Stomach (tissue), 9 donors: ENCODE measurements around the gene RNF115. TPM values are rescaled to one million over a fixed set of nuclear protein-coding genes. Genes with fewer than 3 reads are reported as not detected.

ENCODE experiments used
- DNase-seq, 2 donors: peaks; one replicate each; pipeline versions ENCODE4 v3.0.0 to v3.0.0-alpha.2; 2013 to 2019
- H3K27ac ChIP-seq, 5 donors: fragments of 200-600 bp in 4 of 5; sonication (generic) in 4 of 5; one replicate each; pipeline ENCODE4 v1.5.1; 2013 to 2019; ENCODE audit warnings: mild to moderate bottlenecking in 1 of 5, moderate library complexity in 1 of 5
- H3K27me3 ChIP-seq, 3 donors: fragments of 200-600 bp; sonication (generic); one replicate each; pipeline ENCODE4 v1.5.1; 2017 to 2019; ENCODE audit warnings: mixed run types in 1 of 3
- H3K36me3 ChIP-seq, 4 donors: fragments of 200-600 bp; sonication (generic); 1 replicate in 3 of 4; 2 replicates in 1 of 4; pipeline ENCODE4 v1.5.1; 2016 to 2019
- H3K4me1 ChIP-seq, 4 donors: fragments of 200-600 bp; sonication (generic); one replicate each; pipeline ENCODE4 v1.5.1; 2016 to 2019
- H3K4me3 ChIP-seq, 4 donors: fragments of 200-600 bp; sonication (generic) in 3 of 4; one replicate each; pipeline ENCODE4 v1.5.1; 2016 to 2019; ENCODE audit warnings: mild to moderate bottlenecking in 1 of 4
- H3K9me3 ChIP-seq, 4 donors: fragments of 200-600 bp; sonication (generic); one replicate each; pipeline ENCODE4 v1.5.1; 2016 to 2019
- EP300 ChIP-seq: sonication (generic); formaldehyde crosslinking; IDR thresholded peaks from one replicate; pipeline ENCODE4 v1.6.1; 2017; ENCODE audit warnings: antibody characterized with exemption
- POLR2A ChIP-seq, 4 donors: fragments of 450-650 bp; IDR thresholded peaks; one replicate each; pipeline ENCODE4 v1.6.1; 2016; ENCODE audit warnings: antibody characterized with exemption in 4 of 4, control low read depth in 2 of 4, mild to moderate bottlenecking in 1 of 4, moderate library complexity in 1 of 4
- POLR2AphosphoS5 ChIP-seq, 3 donors: sonication (generic); formaldehyde crosslinking; IDR thresholded peaks; one replicate each; pipeline ENCODE4 v1.6.1; 2016; ENCODE audit warnings: antibody characterized with exemption in 3 of 3
- WGBS, 5 donors: extraction: QIAGEN DNeasy Blood & Tissue Kit in 3 of 5; methylation state at CpG; one replicate each; pipeline versions ENCODE4 v1.1.5 to v1.1.7; 2013 to 2018; 5-methylcytosine and 5-hydroxymethylcytosine counted together
- intact Hi-C: fragments of 100-400 bp; cut with DNase I; formaldehyde crosslinking; loops from one replicate; pipeline ENCODE4 v1.15.1; 2023; ENCODE audit warnings: low total_unique reads
- polyA plus RNA-seq, 3 donors: library from polyadenylated mRNA; stranded (reverse); fragments of 200-250 nt; gene quantifications; one replicate each; pipeline ENCODE4 v1.2.3, GENCODE V29; 2013
- total RNA-seq, 5 donors: library from RNA; depleted of rRNA; stranded (reverse); fragments of >200 nt; gene quantifications; one replicate each; pipeline versions ENCODE4 v1.1.0 to v1.2.3, GENCODE V29; 2014 to 2016
- TF ChIP-seq, protein P1 (sequence below), 7 experiments: fragments of 450-650 bp in 4 of 7; fragments of 200-600 bp in 3 of 7; sonication (generic) in 3 of 7; IDR thresholded peaks; one replicate each; pipeline ENCODE4 v1.5.1; 2016 to 2019; ENCODE audit warnings: antibody characterized with exemption in 7 of 7, control low read depth in 2 of 7, mild to moderate bottlenecking in 1 of 7
- donor health status: healthy with polysubstance abuse.
- donor health status: Bipolar disorder and iron deficiency.
- donor health status: healthy.

RNF115 gene
- total and polyA plus RNA-seq, 8 donors = 4.8 to 44.1 (median 12.6) TPM

DNA sequence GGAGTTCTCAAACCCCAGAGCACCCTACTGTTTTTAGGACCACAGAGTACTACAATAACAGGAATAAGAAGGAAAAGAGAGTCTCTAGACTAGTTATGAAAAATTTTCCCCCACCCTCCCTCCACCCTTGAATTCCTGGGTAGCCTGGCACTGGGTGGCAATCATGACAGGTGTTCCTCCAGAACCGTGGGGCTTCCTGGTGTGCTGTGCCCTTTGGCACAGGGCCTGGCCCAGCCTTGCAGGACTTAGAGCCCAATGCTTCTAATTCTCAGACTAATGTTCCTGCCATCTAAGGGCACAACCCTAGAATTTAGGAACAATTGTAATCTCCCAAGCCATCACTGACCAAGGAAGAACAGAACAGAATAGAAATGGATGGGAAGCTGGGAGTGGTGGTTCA is 106.1 kb downstream of the RNF115 start:
- WGBS, 5 donors = 25 to 58% (median 29%) methylated on average over 1 of the region's 1 CpG
- H3K27me3 ChIP-seq = peaks cover 0 to 10% (median 0%) of the 10 kb centered on the region in 3 donors
- no peaks in the 10 kb centered on the region for H3K9me3 ChIP-seq
- H3K4me3 ChIP-seq = no peak overlapping the region
- peaks cover 10 to 23% (median 14%) of the 10 kb centered on the region in 4 donors for H3K4me1 ChIP-seq
- TF ChIP-seq POLR2AphosphoS5 (IDR thresholded peaks at IDR 0.05) (no peak), POLR2A (IDR thresholded peaks at IDR 0.05) (no peak), EP300 (no peak)
- TF ChIP-seq, protein P1, sequence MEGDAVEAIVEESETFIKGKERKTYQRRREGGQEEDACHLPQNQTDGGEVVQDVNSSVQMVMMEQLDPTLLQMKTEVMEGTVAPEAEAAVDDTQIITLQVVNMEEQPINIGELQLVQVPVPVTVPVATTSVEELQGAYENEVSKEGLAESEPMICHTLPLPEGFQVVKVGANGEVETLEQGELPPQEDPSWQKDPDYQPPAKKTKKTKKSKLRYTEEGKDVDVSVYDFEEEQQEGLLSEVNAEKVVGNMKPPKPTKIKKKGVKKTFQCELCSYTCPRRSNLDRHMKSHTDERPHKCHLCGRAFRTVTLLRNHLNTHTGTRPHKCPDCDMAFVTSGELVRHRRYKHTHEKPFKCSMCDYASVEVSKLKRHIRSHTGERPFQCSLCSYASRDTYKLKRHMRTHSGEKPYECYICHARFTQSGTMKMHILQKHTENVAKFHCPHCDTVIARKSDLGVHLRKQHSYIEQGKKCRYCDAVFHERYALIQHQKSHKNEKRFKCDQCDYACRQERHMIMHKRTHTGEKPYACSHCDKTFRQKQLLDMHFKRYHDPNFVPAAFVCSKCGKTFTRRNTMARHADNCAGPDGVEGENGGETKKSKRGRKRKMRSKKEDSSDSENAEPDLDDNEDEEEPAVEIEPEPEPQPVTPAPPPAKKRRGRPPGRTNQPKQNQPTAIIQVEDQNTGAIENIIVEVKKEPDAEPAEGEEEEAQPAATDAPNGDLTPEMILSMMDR (IDR thresholded peaks at IDR 0.05) = no peak
- H3K36me3 ChIP-seq = no peaks in the 10 kb centered on the region
- no peak overlapping the region for H3K27ac ChIP-seq
- intact Hi-C loops = no loop called here
- DNase-seq = no peak

DNA sequence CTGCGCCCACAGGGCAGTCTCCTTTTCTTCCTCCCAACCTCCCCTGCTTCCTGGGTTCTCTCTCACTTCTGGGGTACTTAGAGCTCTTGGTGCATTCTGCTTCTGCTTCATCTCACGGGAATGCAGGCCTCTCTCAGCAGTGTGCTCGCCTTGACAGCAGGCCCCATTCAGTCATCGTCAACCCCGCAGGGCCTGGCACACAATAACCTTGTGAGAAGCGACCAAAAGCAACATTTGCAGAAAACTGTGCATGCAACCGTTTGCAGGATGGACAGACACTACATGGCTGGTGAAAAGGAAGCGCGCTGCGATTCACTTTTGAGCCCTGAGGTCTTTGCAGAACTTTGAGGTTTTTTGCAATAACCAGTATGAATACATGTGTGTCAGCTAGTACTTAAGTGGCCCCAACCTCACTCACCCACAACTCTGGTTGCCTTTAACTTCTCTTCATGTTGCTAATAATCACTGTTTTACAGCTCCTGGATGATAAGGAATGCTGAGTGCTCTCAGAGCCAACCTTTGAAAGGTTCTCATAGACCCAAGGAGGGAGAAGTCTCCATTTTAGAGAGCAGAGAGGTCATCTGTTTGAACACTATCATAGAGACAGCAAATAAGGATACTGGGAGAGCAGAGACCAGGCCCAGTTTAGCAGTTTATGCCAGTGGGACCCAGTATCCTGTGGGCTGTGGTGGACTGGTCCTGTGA is 107.1 kb downstream of the RNF115 start:
- intact Hi-C loops = no loop called here
- TF ChIP-seq POLR2A (IDR thresholded peaks at IDR 0.05) (no peak), POLR2AphosphoS5 (IDR thresholded peaks at IDR 0.05) (no peak), EP300 (no peak)
- TF ChIP-seq, protein P1 (IDR thresholded peaks at IDR 0.05) = no peak
- H3K27ac ChIP-seq = no peak overlapping the region
- H3K4me3 ChIP-seq = no peak overlapping the region
- H3K9me3 ChIP-seq = no peaks in the 10 kb centered on the region
- H3K27me3 ChIP-seq = peaks cover 0 to 10% (median 0%) of the 10 kb centered on the region in 3 donors
- no peak for DNase-seq
- no peaks in the 10 kb centered on the region for H3K36me3 ChIP-seq
- 72 to 85% (median 79%) methylated on average over 10 of the region's 10 CpGs for WGBS, 5 donors
- H3K4me1 ChIP-seq = peaks cover 10 to 24% (median 14%) of the 10 kb centered on the region in 4 donors

DNA sequence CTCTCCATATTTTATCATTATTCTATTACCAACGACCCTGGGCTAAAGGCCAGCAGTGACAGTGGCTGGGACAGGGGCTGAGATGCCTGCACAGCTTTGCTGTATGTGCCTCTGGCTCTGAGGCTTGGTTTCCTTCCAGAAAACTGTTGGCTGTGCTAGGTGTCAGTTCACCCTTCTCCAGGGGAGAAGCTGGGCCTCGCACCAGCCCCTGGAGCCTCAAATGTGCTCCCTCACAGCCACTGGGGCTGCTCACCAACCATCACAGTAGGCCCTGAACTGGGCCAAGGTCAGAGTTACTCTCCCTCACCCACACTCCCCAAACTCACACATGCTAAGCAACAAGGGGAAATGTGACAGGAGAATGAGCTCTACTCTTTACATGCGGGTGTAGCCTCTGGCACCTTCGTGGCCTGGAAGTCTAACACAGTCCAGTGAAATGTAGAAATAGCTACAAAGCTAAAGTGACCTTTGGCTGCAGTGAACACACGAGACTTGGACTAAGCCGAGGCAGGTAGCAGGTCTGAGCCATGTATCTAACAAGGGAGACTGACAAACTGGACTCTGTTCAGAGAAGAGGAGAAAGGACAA is 109.3 kb downstream of the RNF115 start:
- TF ChIP-seq POLR2AphosphoS5 (IDR thresholded peaks at IDR 0.05) (no peak), EP300 (no peak), POLR2A (IDR thresholded peaks at IDR 0.05) (no peak)
- TF ChIP-seq, protein P1 (IDR thresholded peaks at IDR 0.05) = no peak
- 31 to 48% (median 44%) methylated on average over 5 to 6 of the region's 6 CpGs for WGBS, 5 donors
- H3K4me1 ChIP-seq = peaks cover 0 to 25% (median 0%) of the 10 kb centered on the region in 4 donors
- no peaks in the 10 kb centered on the region for H3K9me3 ChIP-seq
- H3K27ac ChIP-seq = no peak overlapping the region
- no peak for DNase-seq
- no peaks in the 10 kb centered on the region for H3K36me3 ChIP-seq
- no peaks in the 10 kb centered on the region for H3K27me3 ChIP-seq
- H3K4me3 ChIP-seq = no peak overlapping the region
- intact Hi-C loops = no loop called here

DNA sequence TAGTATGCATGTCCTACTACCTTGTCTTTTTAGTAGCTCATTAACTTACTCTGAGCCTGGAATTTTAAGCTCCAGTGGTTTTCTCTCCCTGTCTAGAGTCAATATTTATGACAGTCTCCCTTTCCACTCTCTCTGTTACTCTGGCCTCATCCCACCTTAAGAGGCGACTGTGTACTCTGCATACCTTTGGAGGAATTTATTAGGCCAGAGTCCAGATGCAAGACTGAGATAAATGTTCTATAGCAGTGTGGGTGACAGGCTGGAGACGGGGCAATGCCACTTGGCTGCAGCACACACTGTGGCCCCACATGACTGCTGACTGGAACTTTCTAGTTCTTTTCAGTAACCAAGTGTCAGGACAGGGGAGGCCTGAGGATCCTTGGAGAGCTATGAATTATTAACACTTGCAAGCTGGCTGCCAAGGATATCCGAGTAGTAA is 112.7 kb downstream of the RNF115 start:
- Histone ChIP-seq H3K36me3 (no peaks in the 10 kb centered on the region), H3K27me3 (no peaks in the 10 kb centered on the region), H3K4me3 (no peak overlapping the region), H3K27ac (no peak overlapping the region), H3K4me1 (peaks cover 0 to 23% (median 0%) of the 10 kb centered on the region in 4 donors), H3K9me3 (no peaks in the 10 kb centered on the region)
- peak in 1 of 2 donors; percentile 41 for DNase-seq
- 19 to 59% (median 33%) methylated on average over 3 of the region's 3 CpGs for WGBS, 5 donors
- TF ChIP-seq POLR2A (IDR thresholded peaks at IDR 0.05) (no peak), EP300 (no peak), POLR2AphosphoS5 (IDR thresholded peaks at IDR 0.05) (no peak)
- TF ChIP-seq, protein P1 (IDR thresholded peaks at IDR 0.05) = no peak
- intact Hi-C loops = no loop called here
